Aorta (tissue), 5 donors: ENCODE data around the gene ITPK1. TPM values are rescaled to one million over a fixed set of nuclear protein-coding genes. Genes with fewer than 3 reads are reported as not detected.
"Not testable (repeated sequence)": the region's sequence is repeated elsewhere in the genome, so short reads cannot be mapped to it uniquely, and the experiment has no call there.

ENCODE experiments used
- ATAC-seq: fragments of 200-7000 bp; cut with Tn5 transposase; one replicate; pipeline ENCODE4 v1.9.1; 2022; ENCODE audit warnings: moderate library complexity; ENCODE audit not compliant: low FRiP score
- DNase-seq, 2 donors: peaks; one replicate each; pipeline ENCODE4 v3.0.0-alpha.2; 2020
- H3K27ac ChIP-seq, 2 donors: one replicate each; pipeline ENCODE4 v1.5.1; 2013; ENCODE audit warnings: low read length in 2 of 2, mild to moderate bottlenecking in 2 of 2, moderate library complexity in 2 of 2, control low read depth in 1 of 2, inconsistent platforms in 1 of 2, low read depth in 1 of 2
- H3K27me3 ChIP-seq, 2 donors: one replicate each; pipeline ENCODE4 v1.6.1; 2013; ENCODE audit warnings: control low read depth in 1 of 2, low read length in 1 of 2, mild to moderate bottlenecking in 1 of 2, moderate library complexity in 1 of 2; ENCODE audit not compliant: insufficient read depth in 2 of 2, control insufficient read depth in 1 of 2
- H3K36me3 ChIP-seq, 2 donors: one replicate each; pipeline ENCODE4 v1.6.1; 2013; ENCODE audit warnings: control low read depth in 1 of 2, low read length in 1 of 2, mild to moderate bottlenecking in 1 of 2; ENCODE audit not compliant: insufficient read depth in 2 of 2, control insufficient read depth in 1 of 2
- H3K4me1 ChIP-seq, 2 donors: one replicate each; pipeline ENCODE4 v1.6.1; 2013; ENCODE audit warnings: low read length in 2 of 2, control low read depth in 1 of 2, mild to moderate bottlenecking in 1 of 2, moderate library complexity in 1 of 2; ENCODE audit not compliant: insufficient read depth in 2 of 2, control insufficient read depth in 1 of 2
- H3K4me3 ChIP-seq, 2 donors: one replicate each; pipeline ENCODE4 v1.5.1; 2013; ENCODE audit warnings: low read length in 2 of 2, control low read depth in 1 of 2, mild to moderate bottlenecking in 1 of 2
- H3K9me3 ChIP-seq: one replicate; pipeline ENCODE4 v1.6.1; 2013; ENCODE audit warnings: mild to moderate bottlenecking, low read length; ENCODE audit not compliant: control insufficient read depth
- WGBS, 2 donors: extraction: QIAGEN DNeasy Blood & Tissue Kit; methylation state at CpG; one replicate each; pipeline ENCODE4 v1.1.7; 2013; 5-methylcytosine and 5-hydroxymethylcytosine counted together
- intact Hi-C, 2 donors: fragments of 100-400 bp; cut with DNase I; formaldehyde crosslinking; loops; one replicate each; pipeline versions ENCODE4 v1.14.2 to v1.15.0; 2022
- long read RNA-seq, 2 donors: library from polyadenylated mRNA; unstranded; transcript quantifications; one replicate each; pipeline ENCODE4 v2.0.0, GENCODE V29; 2020 to 2021
- polyA plus RNA-seq, 2 donors: library from polyadenylated mRNA; stranded (reverse); fragments of 200-250 nt; gene quantifications; one replicate each; pipeline ENCODE4 v1.2.3, GENCODE V29; 2013
- total RNA-seq, 2 donors: library from RNA; stranded (reverse); fragmentation: NEBNext Ultra II Directional; extraction: Animal tissue kit (Norgen Biotek cat#: 25700); gene quantifications; one replicate each; pipeline ENCODE4 v1.2.1, GENCODE V29; 2021
- donor health status: healthy with polysubstance abuse.
- donor health status: Bipolar disorder and iron deficiency.
- donor health status: DM: no; HTN: no; CAD: no.
- donor health status: DM: no; HTN: no; CAD: no.
- donor health status: DM: yes; HTN: yes; CAD: no.

The ITPK1 gene
- total RNA-seq, result 10 to 100 TPM; 50.8 to 69.5 TPM
- 10 to 100 TPM; 39.7 to 57.5 TPM for polyA plus RNA-seq
- long read RNA-seq, donor 1, full-length matches to known transcripts, result 1 of 68 reads
- long read RNA-seq, donor 1, partial matches to known transcripts, result 32 of 68 reads
- long read RNA-seq, donor 1, other reads (novel, unspliced or antisense), result 35 of 68 reads
- long read RNA-seq, donor 2, full-length matches to known transcripts, result 30 of 56 reads
- long read RNA-seq, donor 2, partial matches to known transcripts, result 9 of 56 reads
- long read RNA-seq, donor 2, other reads (novel, unspliced or antisense), result 17 of 56 reads

DNA sequence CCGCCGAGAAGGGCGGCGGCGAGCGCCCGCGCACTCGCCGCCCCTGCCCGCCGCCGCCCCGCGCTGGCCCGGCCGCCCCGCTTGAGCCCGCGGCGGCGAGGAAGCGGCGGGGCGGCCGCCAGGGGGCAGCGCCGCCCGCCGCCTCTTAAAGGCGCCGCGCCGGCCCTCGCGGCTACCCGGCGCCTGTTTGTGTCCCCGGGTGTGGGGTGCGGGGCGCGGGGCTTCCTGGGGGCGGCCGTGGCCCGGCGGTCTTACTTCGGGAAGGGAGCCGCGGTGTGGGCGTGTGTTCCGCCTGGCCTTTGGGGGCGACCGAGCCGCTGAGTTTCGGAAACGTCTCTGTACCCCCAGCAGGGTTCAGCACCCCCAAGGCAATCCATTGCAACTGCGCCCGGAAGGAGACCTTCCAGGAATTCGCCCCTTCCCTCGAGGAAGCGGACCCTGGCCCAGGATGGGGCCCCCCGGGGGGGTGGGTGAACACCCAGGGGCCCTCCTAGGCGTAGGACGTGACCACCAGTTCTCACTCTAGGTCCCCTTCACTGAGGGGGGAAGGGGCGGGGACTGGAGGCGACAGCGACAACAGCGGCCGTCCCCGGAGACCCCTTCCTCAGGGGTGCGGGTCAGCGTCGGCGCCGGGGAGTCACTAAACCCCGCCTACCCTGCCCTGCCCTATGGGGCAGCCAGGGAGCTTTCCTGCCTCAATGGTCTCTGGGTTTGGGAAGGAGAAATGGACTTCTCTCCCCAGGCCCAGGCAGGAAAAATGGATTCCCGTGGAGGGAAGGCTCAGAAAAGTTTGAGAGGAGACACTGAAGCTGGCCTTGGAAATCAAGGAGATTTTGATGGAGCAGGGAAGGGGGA is at the start of gene ITPK1:
ITPK1 (minus strand) TSS at position 105 of the 855 bp plus-strand sequence. CDS start 762 bp downstream, outside the sequence.
- WGBS, 2 donors, result 1 to 2% methylated on average over 37 to 77 of the region's 77 CpGs
- H3K27ac ChIP-seq, result peak within 1 kb of the TSS; percentile 76 to 93
- intact Hi-C loops, result no loop called here
- H3K4me3 ChIP-seq, result peak within 1 kb of the TSS; percentile 87 to 93
- no peaks in the 10 kb centered on the region for H3K36me3 ChIP-seq
- H3K4me1 ChIP-seq, result no peaks in the 10 kb centered on the region
- DNase-seq (peak; percentile 74 to 88), ATAC-seq (peak; percentile 79)
- H3K27me3 ChIP-seq, result no peaks in the 10 kb centered on the region
- no peaks in the 10 kb centered on the region for H3K9me3 ChIP-seq

DNA sequence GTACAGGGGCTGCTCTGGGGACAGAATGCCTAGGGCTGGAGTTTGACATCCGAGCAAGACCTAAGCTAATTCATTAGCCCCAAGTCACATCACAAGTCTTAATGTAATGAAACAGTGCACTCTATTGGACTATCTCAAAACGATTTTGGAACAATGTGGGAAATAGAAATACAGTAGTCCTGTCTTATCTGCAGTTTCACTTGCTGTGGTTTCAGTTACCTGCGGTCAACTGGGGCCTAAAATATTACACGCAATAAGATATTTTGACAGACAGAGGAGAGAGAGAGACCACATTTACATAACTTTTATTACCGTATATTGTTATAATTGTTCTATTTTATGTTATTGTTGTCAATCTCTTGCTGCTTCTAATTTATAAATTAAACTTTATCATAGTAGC is 47.8 kb upstream of the ITPK1 start:
- H3K36me3 ChIP-seq, result no peaks in the 10 kb centered on the region
- intact Hi-C loops, result no loop called here
- WGBS, 2 donors, result 65 to 76% methylated on average over 5 of the region's 5 CpGs
- H3K9me3 ChIP-seq, result no peaks in the 10 kb centered on the region
- no peak overlapping the region for H3K27ac ChIP-seq
- H3K27me3 ChIP-seq, result no peaks in the 10 kb centered on the region
- no peaks in the 10 kb centered on the region for H3K4me1 ChIP-seq
- no peak overlapping the region for H3K4me3 ChIP-seq
- ATAC-seq (no peak), DNase-seq (no peak)

DNA sequence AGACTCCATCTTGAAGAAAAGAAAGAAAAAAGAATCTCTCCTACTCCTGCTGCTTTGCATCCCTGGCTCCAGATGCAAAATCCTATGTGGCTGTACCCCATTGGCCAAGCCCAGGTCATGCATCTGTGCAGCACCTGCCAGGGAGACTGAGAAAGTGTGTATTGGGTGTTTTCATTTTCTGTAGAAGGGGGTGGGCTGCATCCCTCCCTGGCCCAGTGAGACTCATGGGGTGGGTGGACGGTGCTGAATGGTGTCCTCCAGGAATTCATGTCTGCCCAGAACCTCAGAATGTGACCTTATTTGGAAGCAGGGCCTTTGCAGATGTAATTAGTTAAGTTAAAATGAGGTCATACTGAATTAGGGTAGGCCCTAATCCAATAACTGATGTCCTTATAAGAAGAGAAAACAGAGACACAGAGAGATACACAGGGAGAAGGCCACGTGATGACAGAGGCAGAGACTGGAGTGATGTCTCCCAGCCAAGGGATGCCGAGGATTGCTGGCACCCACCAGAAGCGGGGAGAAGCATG is 45.8 kb upstream of the ITPK1 start:
- intact Hi-C loops, result no loop called here
- ATAC-seq (no peak), DNase-seq (peak in 1 of 2 donors; percentile 45)
- no peak overlapping the region for H3K4me3 ChIP-seq
- no peak overlapping the region for H3K27ac ChIP-seq
- H3K36me3 ChIP-seq, result no peaks in the 10 kb centered on the region
- 74 to 83% methylated on average over 4 of the region's 4 CpGs for WGBS, 2 donors
- H3K9me3 ChIP-seq, result no peaks in the 10 kb centered on the region
- H3K4me1 ChIP-seq, result no peaks in the 10 kb centered on the region
- H3K27me3 ChIP-seq, result no peaks in the 10 kb centered on the region

DNA sequence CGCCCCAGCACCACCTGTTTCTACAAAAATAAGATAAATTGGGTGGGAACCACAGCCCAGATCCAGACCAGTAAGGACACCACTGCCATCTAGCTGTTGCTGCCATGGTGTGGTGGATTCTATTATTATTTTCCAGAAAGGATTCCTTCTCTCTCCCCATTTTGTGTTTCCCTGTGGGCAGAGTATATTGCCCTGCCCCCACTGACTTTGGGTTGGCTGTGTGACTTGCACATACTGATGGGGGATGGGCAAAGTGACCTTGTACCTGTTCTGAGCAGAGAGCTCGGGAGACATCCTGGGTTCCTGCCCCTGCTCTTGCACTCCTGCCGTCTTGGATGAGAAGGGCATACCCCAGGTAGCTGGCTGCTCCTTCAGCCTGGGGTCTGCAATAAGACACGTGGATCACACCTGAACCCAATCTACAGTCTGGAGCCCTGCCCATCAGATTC is 44.7 kb upstream of the ITPK1 start:
- 37 to 40% methylated on average over 4 of the region's 4 CpGs for WGBS, 2 donors
- Histone ChIP-seq H3K36me3 (no peaks in the 10 kb centered on the region), H3K27me3 (no peaks in the 10 kb centered on the region), H3K4me1 (no peaks in the 10 kb centered on the region), H3K4me3 (no peak overlapping the region), H3K27ac (no peak overlapping the region), H3K9me3 (no peaks in the 10 kb centered on the region)
- intact Hi-C loops, result no loop called here
- DNase-seq (no peak), ATAC-seq (no peak)

DNA sequence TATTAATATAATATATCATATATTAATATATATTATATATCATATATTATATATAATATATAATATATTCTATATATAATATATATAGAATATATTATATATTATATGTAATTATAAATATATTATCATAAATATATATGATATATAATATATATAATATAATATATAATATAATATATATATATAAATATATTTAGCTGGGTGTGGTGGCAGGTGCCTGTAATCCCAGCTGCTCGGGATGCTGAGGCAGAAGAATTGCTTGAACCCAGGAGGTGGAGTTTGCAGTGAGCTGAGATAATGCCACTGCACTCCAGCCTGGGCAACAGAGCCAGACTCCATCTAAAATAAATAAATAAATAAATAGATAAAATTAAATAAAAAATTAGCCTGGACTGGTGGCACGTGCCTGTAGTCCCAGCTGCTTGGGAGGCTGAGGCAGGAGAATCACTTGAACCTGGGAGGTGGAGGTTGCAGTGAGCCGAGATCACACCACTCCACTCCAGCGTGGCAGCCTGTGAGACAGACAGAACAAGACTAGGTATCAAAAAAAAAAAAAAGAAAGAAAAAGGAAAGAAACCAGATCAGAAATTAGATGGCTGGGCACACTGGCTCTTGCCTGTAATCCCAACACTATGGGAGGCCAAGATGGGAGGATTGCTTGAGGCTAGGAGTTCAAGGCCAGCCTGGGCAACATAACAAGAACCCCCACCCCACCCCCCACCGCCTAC is 44.1 kb upstream of the ITPK1 start:
- DNase-seq, ATAC-seq, intact Hi-C loops: not testable (repeated sequence)

DNA sequence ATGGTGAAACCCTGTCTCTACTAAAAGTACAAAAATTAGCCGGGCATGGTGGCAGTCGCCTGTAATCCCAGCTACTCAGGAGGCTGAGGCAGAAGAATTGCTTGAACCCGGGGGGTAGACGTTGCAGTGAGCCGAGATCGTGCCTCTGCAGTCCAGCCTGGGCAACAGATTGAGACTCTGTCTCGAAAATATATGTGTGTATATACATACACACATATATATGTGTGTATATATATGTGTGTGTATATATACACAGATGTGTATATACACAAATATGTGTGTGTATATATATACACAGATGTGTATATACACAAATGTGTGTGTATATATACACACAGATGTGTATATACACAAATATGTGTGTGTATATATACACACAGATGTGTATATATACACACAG is 42.6 kb upstream of the ITPK1 start:
- DNase-seq, H3K4me3 ChIP-seq, H3K4me1 ChIP-seq, H3K27me3 ChIP-seq, intact Hi-C loops, ATAC-seq, H3K27ac ChIP-seq, H3K36me3 ChIP-seq, H3K9me3 ChIP-seq: not testable (repeated sequence)
- 94 to 95% methylated on average over 7 of the region's 7 CpGs for WGBS, 2 donors

More for the DNA sequence above, 44.1 kb upstream of the ITPK1 start:
- not testable (repeated sequence) for H3K4me1 ChIP-seq, H3K27ac ChIP-seq, H3K4me3 ChIP-seq, H3K9me3 ChIP-seq, H3K27me3 ChIP-seq, H3K36me3 ChIP-seq
- 52 to 63% methylated on average over 5 of the region's 5 CpGs for WGBS, 2 donors

DNA sequence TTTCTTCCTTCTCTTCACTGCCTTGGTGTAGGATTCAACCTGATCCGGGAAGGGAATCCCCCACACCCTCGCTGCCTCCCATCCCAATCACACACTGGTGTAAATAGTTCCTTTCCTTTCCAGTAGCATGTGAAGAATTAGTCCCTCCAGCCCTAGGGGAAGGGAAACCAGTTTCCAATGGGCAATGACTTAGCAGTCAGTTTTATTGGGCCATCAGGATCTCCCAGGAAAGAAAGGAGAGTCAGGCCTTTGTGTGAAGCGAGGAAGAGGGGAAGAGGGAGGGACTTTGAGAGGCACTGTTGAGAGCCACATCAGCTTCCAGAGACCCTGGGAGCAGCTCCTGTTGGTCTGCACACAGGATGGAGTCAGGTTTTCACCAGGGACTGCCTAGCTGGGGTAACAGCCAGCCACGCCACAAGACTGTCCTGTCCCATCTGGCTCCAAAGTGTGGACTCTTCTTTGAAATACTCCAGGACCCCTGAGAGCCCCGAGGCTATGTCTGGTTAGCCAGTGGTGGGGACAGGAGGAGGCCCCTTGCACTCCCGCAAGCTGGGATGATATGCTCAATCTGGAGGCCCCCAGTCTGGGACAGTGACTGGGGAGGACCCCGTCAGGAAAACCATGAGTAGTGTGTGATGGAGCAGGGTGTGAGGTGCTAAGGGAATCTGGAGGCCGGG is 41.1 kb upstream of the ITPK1 start:
- 63 to 77% methylated on average over 8 of the region's 8 CpGs for WGBS, 2 donors
- Histone ChIP-seq H3K36me3 (no peaks in the 10 kb centered on the region), H3K27me3 (no peaks in the 10 kb centered on the region), H3K4me1 (no peaks in the 10 kb centered on the region), H3K9me3 (no peaks in the 10 kb centered on the region), H3K4me3 (no peak overlapping the region), H3K27ac (no peak overlapping the region)
- peak; percentile 38 for ATAC-seq
- DNase-seq, result no peak
- intact Hi-C loops, result no loop called here

DNA sequence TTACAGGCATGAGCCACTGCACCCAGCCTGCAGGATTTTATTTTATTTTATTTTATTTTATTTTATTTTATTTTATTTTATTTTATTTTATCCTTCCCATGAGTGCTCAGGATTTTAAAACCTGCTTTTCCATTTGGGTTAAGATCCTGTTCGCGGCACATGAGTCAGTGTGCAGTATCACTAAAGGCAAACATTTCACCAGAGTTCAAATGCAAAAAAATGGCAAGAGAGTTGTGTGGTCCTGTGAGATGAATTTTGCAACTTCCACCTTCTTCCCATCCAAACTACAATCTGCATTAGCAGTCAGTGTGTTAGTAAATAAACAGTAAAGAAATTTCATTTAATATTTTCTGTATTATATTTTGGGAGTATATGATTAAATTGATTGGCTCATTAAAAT is 39.9 kb upstream of the ITPK1 start:
- intact Hi-C loops, result no loop called here
- no peaks in the 10 kb centered on the region for H3K9me3 ChIP-seq
- WGBS, 2 donors, result 73 to 76% methylated on average over 2 of the region's 2 CpGs

More for the DNA sequence above, 39.9 kb upstream of the ITPK1 start:
- no peak overlapping the region for H3K27ac ChIP-seq
- H3K4me1 ChIP-seq, result no peaks in the 10 kb centered on the region
- no peaks in the 10 kb centered on the region for H3K27me3 ChIP-seq
- no peak for ATAC-seq
- DNase-seq, result no peak
- no peak overlapping the region for H3K4me3 ChIP-seq
- no peaks in the 10 kb centered on the region for H3K36me3 ChIP-seq
